ENCODE data around the gene RAB34.

The RAB34 gene

GRCh38 chr17:28720247-28720996 is 2.8 kb upstream of the RAB34 start:
- H3K4me2 ChIP-seq (ENCODE audit: low read length), result peak overlapping the region; percentile 72
- peaks cover 19% of the 10 kb centered on the region for H3K79me1 ChIP-seq (ENCODE audit: low read length)
- H3K56ac ChIP-seq (ENCODE audit: low read length), result peak overlapping the region; percentile 98
- H2AK5ac ChIP-seq (ENCODE audit: low read length), result peak overlapping the region; percentile 95
- H3K18ac ChIP-seq (ENCODE audit: low read length), result peak overlapping the region; percentile 81
- H2BK15ac ChIP-seq (replicated peaks; ENCODE audit: low read depth), result no peak overlapping the region
- DNase-seq, result peak; percentile 32
- peak overlapping the region; percentile 81 for H4K5ac ChIP-seq (ENCODE audit: low read length)
- peak overlapping the region; percentile 98 for H3K4me3 ChIP-seq (ENCODE audit: low read length)
- peak overlapping the region; percentile 68 for H3K27ac ChIP-seq (ENCODE audit: low read depth, low read length)
- no peak overlapping the region for H2BK120ac ChIP-seq (ENCODE audit: low read depth, low read length)
- peak overlapping the region; percentile 89 for H2BK5ac ChIP-seq (ENCODE audit: low read length)
- H3K4ac ChIP-seq (ENCODE audit: low read depth, low read length), result peak overlapping the region; percentile 97
- peak overlapping the region; percentile 0 for H4K8ac ChIP-seq (ENCODE audit: low read depth, low read length)
- peak overlapping the region; percentile 7 for H3K23ac ChIP-seq (ENCODE audit: low read length)
- H3K4me1 ChIP-seq (ENCODE audit: control insufficient read depth, low read depth, low read length), result peaks cover 5% of the 10 kb centered on the region
- WGBS (ENCODE audit: extremely low coverage, insufficient coverage, low lambda C conversion rate), result no CpG with 5 or more reads among the region's 30 CpGs
- peaks cover 15% of the 10 kb centered on the region for H3K36me3 ChIP-seq (ENCODE audit: control insufficient read depth, insufficient read depth, low read length)
- H3K27me3 ChIP-seq (ENCODE audit: insufficient read depth, low read length, poor library complexity), result no peaks in the 10 kb centered on the region
- H3K9ac ChIP-seq (ENCODE audit: low read length), result peak overlapping the region; percentile 98
- H3K79me2 ChIP-seq (ENCODE audit: control insufficient read depth, insufficient read depth, low read length), result peaks cover 49% of the 10 kb centered on the region

GRCh38 chr17:28719021-28719433 is 1.4 kb upstream of the RAB34 start:
- peak overlapping the region; percentile 73 for H2BK5ac ChIP-seq (ENCODE audit: low read length)
- H3K18ac ChIP-seq (ENCODE audit: low read length), result peak overlapping the region; percentile 56
- H3K9ac ChIP-seq (ENCODE audit: low read length), result peak overlapping the region; percentile 93
- no peaks in the 10 kb centered on the region for H3K27me3 ChIP-seq (ENCODE audit: insufficient read depth, low read length, poor library complexity)
- H2BK120ac ChIP-seq (ENCODE audit: low read depth, low read length), result no peak overlapping the region
- peaks cover 29% of the 10 kb centered on the region for H3K79me1 ChIP-seq (ENCODE audit: low read length)
- H2BK15ac ChIP-seq (replicated peaks; ENCODE audit: low read depth), result no peak overlapping the region
- no peak overlapping the region for H2AK5ac ChIP-seq (ENCODE audit: low read length)
- H3K27ac ChIP-seq (ENCODE audit: low read depth, low read length), result peak overlapping the region; percentile 88
- H4K8ac ChIP-seq (ENCODE audit: low read depth, low read length), result no peak overlapping the region
- H3K4me3 ChIP-seq (ENCODE audit: low read length), result peak overlapping the region; percentile 64
- no peak for DNase-seq
- peaks cover 5% of the 10 kb centered on the region for H3K4me1 ChIP-seq (ENCODE audit: control insufficient read depth, low read depth, low read length)
- peak overlapping the region; percentile 64 for H3K4ac ChIP-seq (ENCODE audit: low read depth, low read length)
- H3K4me2 ChIP-seq (ENCODE audit: low read length), result peak overlapping the region; percentile 89
- H3K36me3 ChIP-seq (ENCODE audit: control insufficient read depth, insufficient read depth, low read length), result peaks cover 23% of the 10 kb centered on the region
- peak overlapping the region; percentile 97 for H3K56ac ChIP-seq (ENCODE audit: low read length)
- peaks cover 51% of the 10 kb centered on the region for H3K79me2 ChIP-seq (ENCODE audit: control insufficient read depth, insufficient read depth, low read length)
- WGBS (ENCODE audit: extremely low coverage, insufficient coverage, low lambda C conversion rate), result no CpG with 5 or more reads among the region's 18 CpGs
- no peak overlapping the region for H4K5ac ChIP-seq (ENCODE audit: low read length)
- H3K23ac ChIP-seq (ENCODE audit: low read length), result no peak overlapping the region

GRCh38 chr17:28718333-28719020 is 809 bp upstream of the RAB34 start:
- H3K79me2 ChIP-seq (ENCODE audit: control insufficient read depth, insufficient read depth, low read length), result peaks cover 51% of the 10 kb centered on the region
- no CpG with 5 or more reads among the region's 18 CpGs for WGBS (ENCODE audit: extremely low coverage, insufficient coverage, low lambda C conversion rate)
- H3K18ac ChIP-seq (ENCODE audit: low read length), result peak overlapping the region; percentile 77
- no peak overlapping the region for H3K23ac ChIP-seq (ENCODE audit: low read length)
- H4K5ac ChIP-seq (ENCODE audit: low read length), result no peak overlapping the region
- no peaks in the 10 kb centered on the region for H3K27me3 ChIP-seq (ENCODE audit: insufficient read depth, low read length, poor library complexity)
- peak overlapping the region; percentile 64 for H2BK5ac ChIP-seq (ENCODE audit: low read length)
- H3K4me2 ChIP-seq (ENCODE audit: low read length), result peak overlapping the region; percentile 88
- peak overlapping the region; percentile 93 for H3K9ac ChIP-seq (ENCODE audit: low read length)
- DNase-seq, result peak; percentile 46
- peak overlapping the region; percentile 36 for H3K4me3 ChIP-seq (ENCODE audit: low read length)
- no peak overlapping the region for H4K8ac ChIP-seq (ENCODE audit: low read depth, low read length)
- peak overlapping the region; percentile 99 for H2AK5ac ChIP-seq (ENCODE audit: low read length)
- peak overlapping the region; percentile 97 for H3K56ac ChIP-seq (ENCODE audit: low read length)
- peak overlapping the region; percentile 46 for H2BK120ac ChIP-seq (ENCODE audit: low read depth, low read length)
- H2BK15ac ChIP-seq (replicated peaks; ENCODE audit: low read depth), result no peak overlapping the region
- H3K79me1 ChIP-seq (ENCODE audit: low read length), result peaks cover 29% of the 10 kb centered on the region
- H3K4me1 ChIP-seq (ENCODE audit: control insufficient read depth, low read depth, low read length), result peaks cover 5% of the 10 kb centered on the region
- H3K4ac ChIP-seq (ENCODE audit: low read depth, low read length), result peak overlapping the region; percentile 28
- H3K27ac ChIP-seq (ENCODE audit: low read depth, low read length), result peak overlapping the region; percentile 97
- peaks cover 22% of the 10 kb centered on the region for H3K36me3 ChIP-seq (ENCODE audit: control insufficient read depth, insufficient read depth, low read length)

GRCh38 chr17:28716740-28717577 is 709 bp downstream of the RAB34 start:
- peak overlapping the region; percentile 92 for H3K23ac ChIP-seq (ENCODE audit: low read length)
- peak overlapping the region; percentile 70 for H3K18ac ChIP-seq (ENCODE audit: low read length)
- H3K4me1 ChIP-seq (ENCODE audit: control insufficient read depth, low read depth, low read length), result peaks cover 8% of the 10 kb centered on the region
- peak overlapping the region; percentile 93 for H3K4ac ChIP-seq (ENCODE audit: low read depth, low read length)
- peak overlapping the region; percentile 73 for H3K4me2 ChIP-seq (ENCODE audit: low read length)
- peaks cover 41% of the 10 kb centered on the region for H3K79me2 ChIP-seq (ENCODE audit: control insufficient read depth, insufficient read depth, low read length)
- H3K27ac ChIP-seq (ENCODE audit: low read depth, low read length), result peak overlapping the region; percentile 58
- H2BK120ac ChIP-seq (ENCODE audit: low read depth, low read length), result peak overlapping the region; percentile 62
- H2AK5ac ChIP-seq (ENCODE audit: low read length), result peak overlapping the region; percentile 43
- H4K8ac ChIP-seq (ENCODE audit: low read depth, low read length), result no peak overlapping the region
- H4K5ac ChIP-seq (ENCODE audit: low read length), result no peak overlapping the region
- H3K36me3 ChIP-seq (ENCODE audit: control insufficient read depth, insufficient read depth, low read length), result peaks cover 13% of the 10 kb centered on the region
- H3K4me3 ChIP-seq (ENCODE audit: low read length), result peak overlapping the region; percentile 89
- DNase-seq, result peak; percentile 57
- H3K79me1 ChIP-seq (ENCODE audit: low read length), result peaks cover 23% of the 10 kb centered on the region
- H2BK15ac ChIP-seq (replicated peaks; ENCODE audit: low read depth), result no peak overlapping the region
- peak overlapping the region; percentile 57 for H2BK5ac ChIP-seq (ENCODE audit: low read length)
- peak overlapping the region; percentile 98 for H3K9ac ChIP-seq (ENCODE audit: low read length)
- no peaks in the 10 kb centered on the region for H3K27me3 ChIP-seq (ENCODE audit: insufficient read depth, low read length, poor library complexity)
- H3K56ac ChIP-seq (ENCODE audit: low read length), result peak overlapping the region; percentile 96
- no CpG with 5 or more reads among the region's 63 CpGs for WGBS (ENCODE audit: extremely low coverage, insufficient coverage, low lambda C conversion rate)

- Histone ChIP-seq H3K23ac (ENCODE audit: low read length) (no peak overlapping the region), H3K4me2 (ENCODE audit: low read length) (no peak overlapping the region), H2BK120ac (ENCODE audit: low read depth, low read length) (no peak overlapping the region), H3K56ac (ENCODE audit: low read length) (peak overlapping the region; percentile 38), H2BK5ac (ENCODE audit: low read length) (no peak overlapping the region), H3K27ac (ENCODE audit: low read depth, low read length) (no peak overlapping the region), H3K27me3 (ENCODE audit: insufficient read depth, low read length, poor library complexity) (no peaks in the 10 kb centered on the region), H3K79me2 (ENCODE audit: control insufficient read depth, insufficient read depth, low read length) (peaks cover 25% of the 10 kb centered on the region), H2AK5ac (ENCODE audit: low read length) (no peak overlapping the region), H3K79me1 (ENCODE audit: low read length) (peaks cover 20% of the 10 kb centered on the region), H2BK15ac (replicated peaks; ENCODE audit: low read depth) (no peak overlapping the region), H3K4me1 (ENCODE audit: control insufficient read depth, low read depth, low read length) (peaks cover 8% of the 10 kb centered on the region), H4K5ac (ENCODE audit: low read length) (no peak overlapping the region), H3K4ac (ENCODE audit: low read depth, low read length) (no peak overlapping the region), H3K4me3 (ENCODE audit: low read length) (no peak overlapping the region), H3K18ac (ENCODE audit: low read length) (no peak overlapping the region), H3K9ac (ENCODE audit: low read length) (peak overlapping the region; percentile 17), H4K8ac (ENCODE audit: low read depth, low read length) (no peak overlapping the region), H3K36me3 (ENCODE audit: control insufficient read depth, insufficient read depth, low read length) (peaks cover 11% of the 10 kb centered on the region)
- WGBS (ENCODE audit: extremely low coverage, insufficient coverage, low lambda C conversion rate), result no CpG with 5 or more reads among the region's 2 CpGs
- no peak for DNase-seq
Observed at GRCh38 chr17:28715217-28715616, 2.5 kb downstream of the RAB34 start.

Measured in mesendoderm (in vitro differentiated cells).